ENCODE measurements around the gene SENP3. TPM values are rescaled to one million over a fixed set of nuclear protein-coding genes. Genes with fewer than 3 reads are reported as not detected.

SENP3 gene
- total RNA-seq, 1 experiment from 2014 or later: 113 TPM

- peaks cover 10% of the 10 kb centered on the region for H3K9me3 ChIP-seq (ENCODE audit: low read depth, low read length, poor library complexity, severe bottlenecking)
- TF ChIP-seq CTCF (conservative IDR thresholded peaks at IDR 0.05; ENCODE audit: low read depth, low read length) (no peak), EZH2 (IDR thresholded peaks at IDR 0.05; ENCODE audit: borderline replicate concordance, low read depth, low read length, poor library complexity, severe bottlenecking) (no peak)
- H3K4me3 ChIP-seq (ENCODE audit: low read depth, low read length, poor library complexity, severe bottlenecking): no peak overlapping the region
- intact Hi-C loops (cut with micrococcal nuclease; ENCODE audit: unreplicated experiment): no loop called here
- no peak for DNase-seq (ENCODE audit: low spot score)
- ChIA-PET POLR2A (ENCODE audit: low non-redundant PET) (no interaction called here), CTCF (no interaction called here)
- H3K4me1 ChIP-seq (ENCODE audit: insufficient read depth, low read length, poor library complexity, severe bottlenecking): no peaks in the 10 kb centered on the region
- no peak overlapping the region for H3K27ac ChIP-seq (ENCODE audit: low read depth, low read length, poor library complexity, severe bottlenecking)
- no TSS peak for BruUV-seq (replicated peaks)
- no peaks in the 10 kb centered on the region for H3K36me3 ChIP-seq (ENCODE audit: insufficient read depth, low read length, poor library complexity, severe bottlenecking)
- H3K27me3 ChIP-seq (replicated peaks; ENCODE audit: insufficient read depth, low read depth, low read length, poor library complexity): no peaks in the 10 kb centered on the region
Observed at GRCh38 chr17:7538891-7539545, 22.7 kb upstream of the SENP3 start.

- Histone ChIP-seq H3K36me3 (ENCODE audit: insufficient read depth, low read length, poor library complexity, severe bottlenecking) (no peaks in the 10 kb centered on the region), H3K9me3 (ENCODE audit: low read depth, low read length, poor library complexity, severe bottlenecking) (peaks cover 10% of the 10 kb centered on the region), H3K27me3 (replicated peaks; ENCODE audit: insufficient read depth, low read depth, low read length, poor library complexity) (no peaks in the 10 kb centered on the region), H3K27ac (ENCODE audit: low read depth, low read length, poor library complexity, severe bottlenecking) (no peak overlapping the region), H3K4me3 (ENCODE audit: low read depth, low read length, poor library complexity, severe bottlenecking) (no peak overlapping the region), H3K4me1 (ENCODE audit: insufficient read depth, low read length, poor library complexity, severe bottlenecking) (no peaks in the 10 kb centered on the region)
- TF ChIP-seq CTCF (conservative IDR thresholded peaks at IDR 0.05; ENCODE audit: low read depth, low read length) (no peak), EZH2 (IDR thresholded peaks at IDR 0.05; ENCODE audit: borderline replicate concordance, low read depth, low read length, poor library complexity, severe bottlenecking) (no peak)
- POLR2A ChIA-PET (ENCODE audit: low non-redundant PET): interaction anchor here (0.6 to 0.7 kb wide), 2 partner anchors 192 to 323 kb away, joined by 3 read pairs; no protein-coding TSS in a partner anchor
- BruUV-seq (replicated peaks): no TSS peak
- CTCF ChIA-PET: no interaction called here
- intact Hi-C loops (cut with micrococcal nuclease; ENCODE audit: unreplicated experiment): no loop called here
- DNase-seq (ENCODE audit: low spot score): no peak
Observed at GRCh38 chr17:7541074-7541621, 20.6 kb upstream of the SENP3 start.

- no peak overlapping the region for H3K4me3 ChIP-seq (ENCODE audit: low read depth, low read length, poor library complexity, severe bottlenecking)
- DNase-seq (ENCODE audit: low spot score): no peak
- no peaks in the 10 kb centered on the region for H3K4me1 ChIP-seq (ENCODE audit: insufficient read depth, low read length, poor library complexity, severe bottlenecking)
- H3K27me3 ChIP-seq (replicated peaks; ENCODE audit: insufficient read depth, low read depth, low read length, poor library complexity): no peaks in the 10 kb centered on the region
- no peaks in the 10 kb centered on the region for H3K36me3 ChIP-seq (ENCODE audit: insufficient read depth, low read length, poor library complexity, severe bottlenecking)
- BruUV-seq (replicated peaks): no TSS peak
- TF ChIP-seq EZH2 (IDR thresholded peaks at IDR 0.05; ENCODE audit: borderline replicate concordance, low read depth, low read length, poor library complexity, severe bottlenecking): no peak
- TF ChIP-seq CTCF (conservative IDR thresholded peaks at IDR 0.05; ENCODE audit: low read depth, low read length): no peak
- intact Hi-C loops (cut with micrococcal nuclease; ENCODE audit: unreplicated experiment): no loop called here
- H3K27ac ChIP-seq (ENCODE audit: low read depth, low read length, poor library complexity, severe bottlenecking): no peak overlapping the region
- H3K9me3 ChIP-seq (ENCODE audit: low read depth, low read length, poor library complexity, severe bottlenecking): no peaks in the 10 kb centered on the region
- CTCF ChIA-PET: no interaction called here
- POLR2A ChIA-PET (ENCODE audit: low non-redundant PET): interaction anchor here (0.7 kb wide), 1 partner anchor 20 kb away, joined by 14 read pairs; no protein-coding TSS in a partner anchor
Observed at GRCh38 chr17:7544911-7545310, 16.8 kb upstream of the SENP3 start.
